T follicular helper cell (primary cell): ENCODE data around the gene PALM3.
A peak's percentile ranks its signal among the peaks of the same experiment; 100 is the strongest.
"Not testable (repeated sequence)": the region's sequence is repeated elsewhere in the genome, so short reads cannot be mapped to it uniquely, and the experiment has no call there.

ENCODE experiments used
- DNase-seq: peaks from one replicate; pipeline ENCODE4 v3.0.0-alpha.2; 2020; ENCODE audit warnings: low read depth

The PALM3 gene

DNA sequence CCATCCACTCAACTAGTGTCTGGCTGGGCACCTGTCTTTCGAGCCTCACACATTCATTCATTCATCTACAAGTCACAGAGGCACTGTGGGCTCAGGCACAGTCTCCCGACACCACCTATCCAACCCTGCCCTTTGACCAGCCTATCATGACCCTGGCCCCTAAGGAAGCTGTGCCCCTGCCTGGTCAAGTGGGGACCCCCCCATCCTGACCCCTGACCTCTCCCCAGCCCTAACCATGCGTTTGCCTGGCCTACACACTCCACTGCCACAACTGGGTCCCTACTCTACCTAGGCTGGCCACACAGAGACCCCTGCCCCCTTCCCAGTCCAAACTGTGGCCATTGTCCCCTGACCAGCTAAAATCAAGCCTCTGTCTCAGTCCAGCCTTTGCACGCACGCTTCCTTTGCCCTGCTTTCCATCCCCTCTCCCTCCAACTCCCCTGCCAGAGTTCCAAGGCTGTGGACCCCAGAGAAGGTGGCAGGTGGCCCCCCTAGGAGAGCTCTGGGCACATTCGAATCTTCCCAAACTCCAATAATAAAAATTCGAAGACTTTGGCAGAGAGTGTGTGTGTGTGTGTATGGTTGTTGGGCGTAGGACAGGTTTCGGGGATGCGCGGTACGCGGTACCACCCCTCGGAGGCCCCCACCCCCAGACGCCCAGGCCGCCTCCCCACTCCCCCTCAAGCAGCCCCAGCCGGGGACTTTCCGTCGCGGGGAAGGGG, 30.7 kb downstream of the PALM3 start:
- peak; percentile 67 for DNase-seq

- no peak for DNase-seq
These were observed 33.0 kb downstream of the PALM3 start for GRCh38 chr19:14028901-14029300.

- DNase-seq = no peak
These were observed 33.9 kb downstream of the PALM3 start, which contains the start of gene RLN3 for GRCh38 chr19:14027856-14028450. TSS of gene RLN3 (plus strand) at chr19:14028148. CDS start at chr19:14028205, 57 bp downstream.

DNA sequence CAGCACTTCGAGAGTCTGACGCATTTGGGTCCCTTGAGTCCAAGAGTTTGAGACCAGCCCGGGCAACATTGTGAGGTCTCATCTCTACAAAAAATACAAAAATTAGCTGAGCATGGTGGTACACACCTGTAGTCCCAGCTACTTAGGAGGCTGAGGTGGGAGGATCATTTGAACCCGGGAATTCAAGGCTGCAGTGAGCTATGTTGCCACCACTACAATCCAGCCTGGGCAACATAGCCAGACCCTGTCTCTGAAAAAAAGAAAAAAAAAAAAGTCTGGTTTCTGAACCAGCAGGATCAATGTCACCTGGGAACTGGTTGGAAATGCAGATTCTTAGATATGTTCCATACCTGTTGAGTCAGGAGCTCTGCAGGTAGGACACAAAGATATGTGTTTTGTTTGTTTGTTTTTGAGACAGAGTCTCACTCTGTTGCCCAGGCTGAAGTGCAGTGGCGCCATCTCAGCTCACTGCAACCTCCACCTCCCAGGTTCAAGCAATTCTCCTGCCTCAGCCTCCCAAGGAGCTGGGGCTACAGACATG, 35.2 kb downstream of the PALM3 start:
- DNase-seq = not testable (repeated sequence)

DNA sequence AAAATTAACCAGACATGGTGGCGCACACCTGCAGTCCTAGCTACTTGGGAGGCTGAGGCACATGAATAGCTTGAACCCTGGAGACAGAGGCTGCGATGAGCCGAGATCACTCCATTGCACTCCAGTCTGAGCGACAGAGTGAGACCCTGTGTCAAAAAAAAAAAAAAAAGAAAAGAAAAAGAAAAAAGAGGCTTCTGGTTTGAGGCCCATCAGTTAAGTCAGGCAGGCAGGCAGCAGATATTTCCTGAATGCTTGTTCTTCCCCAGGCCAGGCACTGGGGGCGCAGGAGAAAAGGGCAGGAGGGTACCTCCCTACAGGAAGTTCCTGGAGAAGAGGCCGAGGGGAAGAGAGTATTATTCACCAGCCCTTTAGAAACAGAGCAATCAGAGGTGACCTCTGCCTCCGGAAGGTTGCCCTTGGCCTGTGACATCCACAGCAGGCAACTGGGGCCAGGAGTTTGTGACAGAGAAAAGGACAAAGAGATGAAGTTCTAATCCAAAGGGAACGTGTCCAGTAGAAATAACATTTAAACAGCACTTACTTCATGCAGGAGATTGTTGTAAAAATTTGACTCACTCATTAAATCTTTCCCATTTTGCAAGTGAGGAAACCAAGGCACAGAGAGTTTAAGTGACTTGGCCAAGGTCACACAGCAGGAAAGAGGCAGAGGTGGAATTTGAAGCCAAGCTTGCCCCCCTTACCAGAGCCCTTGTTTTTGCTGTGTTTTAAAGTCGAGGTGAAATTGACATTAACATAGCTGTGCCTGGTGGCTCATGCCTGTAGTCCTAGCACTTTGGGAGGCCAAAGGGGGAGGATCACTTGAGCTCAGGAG, 38.3 kb downstream of the PALM3 start:
- no peak for DNase-seq

DNA sequence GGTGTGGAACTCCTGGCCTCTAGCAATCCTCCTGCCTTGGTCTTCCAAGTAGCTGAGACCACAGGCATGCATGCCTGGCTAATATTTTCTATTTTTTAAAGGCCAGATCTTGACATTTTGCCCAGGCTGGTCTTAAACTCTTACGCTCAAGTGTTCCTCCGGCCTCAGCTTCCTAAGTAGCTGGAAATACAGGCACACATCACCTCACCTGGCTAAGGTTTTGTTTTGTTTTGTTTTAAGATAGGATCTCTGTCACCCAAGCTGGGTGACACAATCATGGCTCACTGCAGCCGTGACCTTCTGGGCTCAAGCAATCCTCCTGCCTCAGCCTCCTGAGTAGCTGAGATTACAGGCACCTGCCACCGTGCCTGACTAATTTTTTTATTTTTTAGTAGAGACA, 39.4 kb downstream of the PALM3 start:
- no peak for DNase-seq

GRCh38 chr19:14021474-14021873, 40.4 kb downstream of the PALM3 start:
- DNase-seq = no peak

GRCh38 chr19:14019739-14020138, 42.1 kb downstream of the PALM3 start:
- DNase-seq = not testable (repeated sequence)

GRCh38 chr19:14019100-14019499, 42.8 kb downstream of the PALM3 start:
- DNase-seq = no peak

DNA sequence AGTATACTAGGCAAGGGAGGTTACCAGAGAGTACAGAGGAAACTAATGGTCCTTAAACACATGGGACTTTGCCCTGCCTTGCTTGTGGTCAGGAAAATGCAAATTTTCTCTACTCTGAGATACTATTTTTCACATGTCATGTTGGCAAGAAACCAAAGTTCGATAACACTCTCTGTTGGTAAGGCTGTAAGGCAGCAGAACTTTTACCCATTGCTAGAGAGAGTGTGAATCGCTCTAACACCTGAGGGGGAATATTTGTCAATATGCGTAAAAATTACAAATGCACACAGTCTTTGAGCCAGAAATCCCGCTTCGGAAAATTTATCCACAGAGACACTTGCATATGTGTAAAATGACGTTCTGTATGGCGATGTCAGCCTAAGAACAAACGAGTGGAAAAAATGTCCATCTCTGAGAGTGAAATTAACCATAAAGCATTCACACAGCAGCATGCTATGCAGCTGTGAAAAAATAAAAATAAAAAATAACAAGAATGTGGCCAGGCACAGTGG, 46.3 kb downstream of the PALM3 start:
- no peak for DNase-seq

- no peak for DNase-seq
These were observed 49.4 kb downstream of the PALM3 start for GRCh38 chr19:14012378-14012915.

DNA sequence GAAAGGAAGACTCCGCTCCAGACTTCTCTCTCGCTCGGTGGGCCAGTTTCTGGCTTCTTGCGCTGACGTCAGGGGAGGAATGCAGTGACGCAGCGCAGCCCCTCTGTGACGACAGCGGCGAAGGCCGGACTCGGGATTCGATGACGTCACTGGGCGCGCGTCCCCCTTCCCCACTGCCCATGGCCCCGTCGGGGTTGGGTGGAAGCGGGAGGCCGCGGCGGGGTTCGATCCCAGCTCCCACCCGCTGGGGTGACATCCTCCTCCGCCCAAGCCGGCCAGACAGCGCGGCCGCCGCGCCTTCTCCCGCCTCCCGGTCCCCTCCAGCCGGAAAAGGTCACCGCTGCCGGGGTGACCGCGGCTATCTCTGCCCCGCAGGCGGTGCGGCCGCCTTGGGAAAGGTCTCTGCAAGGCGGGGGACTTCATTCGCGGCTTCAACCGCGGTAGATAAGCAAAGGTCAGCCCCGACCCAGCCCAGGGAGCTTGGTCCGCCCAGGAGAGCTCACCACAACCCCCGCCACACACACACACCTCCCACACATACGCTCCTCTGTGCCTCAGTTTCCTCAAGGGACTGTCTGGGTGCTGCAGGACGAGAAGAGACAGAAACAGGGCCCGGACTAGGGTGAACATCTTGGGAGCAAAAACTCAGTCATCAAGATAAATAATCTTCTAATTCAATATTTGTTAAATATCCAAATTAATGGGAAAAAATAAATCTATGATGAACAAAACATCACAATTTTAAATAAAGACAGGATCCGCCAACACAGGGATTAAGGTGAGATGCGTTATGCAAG, 54.9 kb downstream of the PALM3 start:
- DNase-seq = no peak

GRCh38 chr19:14006085-14006765, 55.7 kb downstream of the PALM3 start, which contains the start of gene RFX1:
TSS of gene RFX1 (minus strand) at chr19:14006320. CDS start at chr19:13993843, 12,477 bp downstream.
- DNase-seq = peak; percentile 100

- peak; percentile 95 for DNase-seq
These were observed 56.4 kb downstream of the PALM3 start for GRCh38 chr19:14005349-14006084.

- DNase-seq = no peak
These were observed 57.1 kb downstream of the PALM3 start for GRCh38 chr19:14004619-14005348.
